Rectal smooth muscle tissue (tissue), 1 donor: ENCODE measurements around the gene DSCAM.

Source experiments
- H3K27ac ChIP-seq: one replicate; pipeline ENCODE4 v1.7.0; 2013; ENCODE audit warnings: low read depth, low read length, inconsistent platforms
- H3K27me3 ChIP-seq: one replicate; pipeline ENCODE4 v1.7.0; 2013; ENCODE audit warnings: low read length; ENCODE audit not compliant: control insufficient read depth, insufficient read depth
- H3K36me3 ChIP-seq: one replicate; pipeline ENCODE4 v1.7.0; 2013; ENCODE audit warnings: low read length; ENCODE audit not compliant: control insufficient read depth, insufficient read depth
- H3K4me1 ChIP-seq: one replicate; pipeline ENCODE4 v1.7.0; 2013; ENCODE audit warnings: low read length; ENCODE audit not compliant: control insufficient read depth, insufficient read depth
- H3K4me3 ChIP-seq: one replicate; pipeline ENCODE4 v1.7.0; 2013; ENCODE audit warnings: low read length
- H3K9ac ChIP-seq: one replicate; pipeline ENCODE4 v1.7.0; 2013; ENCODE audit warnings: low read length

The DSCAM gene

GRCh38 chr21:40830836-40831235 lies 16.1 kb downstream of the DSCAM start:
- no peaks in the 10 kb centered on the region for H3K36me3 ChIP-seq
- H3K27ac ChIP-seq, result no peak overlapping the region
- no peaks in the 10 kb centered on the region for H3K27me3 ChIP-seq
- H3K9ac ChIP-seq, result no peak overlapping the region
- H3K4me3 ChIP-seq, result no peak overlapping the region
- H3K4me1 ChIP-seq, result no peaks in the 10 kb centered on the region

DNA sequence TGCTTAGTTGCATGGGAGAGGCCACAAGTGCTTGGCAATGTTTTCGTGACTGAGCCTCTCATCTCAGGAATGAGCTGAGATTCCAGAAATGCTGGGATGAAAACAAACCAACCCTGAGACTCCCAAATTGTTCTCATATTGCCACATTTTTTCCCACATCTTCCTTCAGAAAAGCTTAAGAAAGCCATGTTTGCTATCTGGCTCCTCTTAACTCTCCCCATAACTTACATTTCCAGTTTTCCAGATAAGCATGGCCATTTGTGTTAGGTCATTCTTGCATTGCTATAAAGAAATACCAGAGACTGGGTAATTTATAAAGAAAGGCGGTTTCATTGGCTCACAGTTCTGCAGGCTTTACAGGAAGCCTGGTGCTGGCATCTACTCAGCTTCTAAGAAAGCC lies 17.2 kb downstream of the DSCAM start:
- Histone ChIP-seq H3K4me3 (no peak overlapping the region), H3K9ac (no peak overlapping the region), H3K36me3 (no peaks in the 10 kb centered on the region), H3K27me3 (no peaks in the 10 kb centered on the region), H3K27ac (no peak overlapping the region), H3K4me1 (no peaks in the 10 kb centered on the region)

- no peaks in the 10 kb centered on the region for H3K4me1 ChIP-seq
- no peaks in the 10 kb centered on the region for H3K27me3 ChIP-seq
- H3K36me3 ChIP-seq, result no peaks in the 10 kb centered on the region
- no peak overlapping the region for H3K9ac ChIP-seq
- H3K27ac ChIP-seq, result no peak overlapping the region
- H3K4me3 ChIP-seq, result no peak overlapping the region
Measured at GRCh38 chr21:40829308-40829707, 17.6 kb downstream of the DSCAM start.

GRCh38 chr21:40827509-40827908 lies 19.4 kb downstream of the DSCAM start:
- no peaks in the 10 kb centered on the region for H3K27me3 ChIP-seq
- no peak overlapping the region for H3K27ac ChIP-seq
- no peak overlapping the region for H3K9ac ChIP-seq
- H3K4me3 ChIP-seq, result no peak overlapping the region
- H3K36me3 ChIP-seq, result no peaks in the 10 kb centered on the region
- H3K4me1 ChIP-seq, result no peaks in the 10 kb centered on the region

GRCh38 chr21:40819071-40819900 lies 27.7 kb downstream of the DSCAM start:
- Histone ChIP-seq H3K27me3 (no peaks in the 10 kb centered on the region), H3K4me1 (no peaks in the 10 kb centered on the region), H3K27ac (no peak overlapping the region)

GRCh38 chr21:40813918-40814317 lies 33.0 kb downstream of the DSCAM start:
- Histone ChIP-seq H3K4me1 (no peaks in the 10 kb centered on the region), H3K9ac (no peak overlapping the region), H3K27ac (no peak overlapping the region), H3K4me3 (no peak overlapping the region), H3K27me3 (no peaks in the 10 kb centered on the region), H3K36me3 (no peaks in the 10 kb centered on the region)

More at GRCh38 chr21:40819071-40819900, 27.7 kb downstream of the DSCAM start:
- no peaks in the 10 kb centered on the region for H3K36me3 ChIP-seq
- H3K4me3 ChIP-seq, result no peak overlapping the region
- no peak overlapping the region for H3K9ac ChIP-seq

DNA sequence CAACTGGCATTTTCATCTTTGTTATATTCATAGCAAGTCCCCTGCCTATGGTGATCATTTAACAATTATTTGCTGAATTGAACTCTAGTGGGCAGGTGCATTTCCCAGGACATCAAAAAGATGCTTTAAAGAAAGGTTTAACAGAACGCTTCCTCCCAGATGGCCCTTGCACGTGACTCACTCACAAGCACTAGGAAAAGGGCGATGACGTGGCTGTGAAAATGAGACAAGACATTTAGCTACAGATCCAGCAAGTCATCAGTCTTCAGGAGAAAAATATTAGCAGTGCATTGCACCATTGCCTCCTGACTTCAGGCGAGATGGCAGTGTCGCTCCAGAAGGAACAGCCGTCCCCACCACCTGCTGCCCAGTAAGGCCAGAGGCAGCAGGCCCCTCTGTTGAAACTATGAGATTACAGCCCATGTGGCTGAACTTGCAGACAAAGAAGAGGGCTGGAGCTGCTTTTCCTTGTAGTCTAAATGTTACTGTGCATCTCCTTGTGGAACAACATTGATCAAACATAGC lies 37.2 kb downstream of the DSCAM start:
- H3K4me3 ChIP-seq, result no peak overlapping the region
- no peak overlapping the region for H3K27ac ChIP-seq
- no peaks in the 10 kb centered on the region for H3K4me1 ChIP-seq
- H3K9ac ChIP-seq, result no peak overlapping the region
- H3K36me3 ChIP-seq, result no peaks in the 10 kb centered on the region
- H3K27me3 ChIP-seq, result no peaks in the 10 kb centered on the region

DNA sequence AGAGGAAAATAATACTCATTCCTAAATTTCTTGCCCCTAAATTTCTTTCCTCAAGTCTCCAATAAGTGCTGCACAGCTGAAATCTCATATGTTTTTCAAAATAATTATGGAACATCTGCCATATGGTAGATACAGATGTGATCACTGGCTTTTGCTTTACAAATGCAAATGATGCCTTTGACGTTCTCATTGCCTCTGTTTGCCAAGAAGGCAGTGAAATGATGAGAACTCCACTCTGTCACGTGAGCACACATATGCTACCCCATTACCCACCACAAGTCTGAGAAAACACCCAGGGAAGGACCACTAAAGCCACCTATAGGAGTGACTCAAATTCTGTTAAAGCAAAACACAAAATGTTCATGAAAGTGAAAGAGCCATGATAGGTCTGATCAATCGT lies 43.9 kb downstream of the DSCAM start:
- Histone ChIP-seq H3K4me1 (no peaks in the 10 kb centered on the region), H3K27ac (no peak overlapping the region), H3K9ac (no peak overlapping the region), H3K36me3 (no peaks in the 10 kb centered on the region), H3K27me3 (no peaks in the 10 kb centered on the region), H3K4me3 (no peak overlapping the region)

DNA sequence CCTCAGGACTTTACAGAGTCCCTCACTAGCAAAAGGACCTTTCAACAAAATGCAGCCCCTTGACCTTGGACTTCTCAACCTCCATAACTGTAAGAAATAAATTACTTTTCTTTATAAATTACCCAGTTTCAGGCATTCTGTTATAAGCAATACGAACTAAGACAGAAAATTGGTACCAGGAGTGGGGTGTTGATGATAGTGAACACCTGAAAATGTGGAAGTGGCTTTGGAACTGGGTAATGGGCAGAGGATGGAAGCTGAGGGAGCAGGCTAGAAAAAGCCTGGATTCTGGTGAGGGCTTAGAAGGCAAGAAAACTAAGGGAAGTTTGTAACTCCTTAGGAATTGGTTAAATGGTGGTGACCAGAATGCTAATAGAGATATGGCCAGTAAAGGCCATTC lies 46.8 kb downstream of the DSCAM start:
- Histone ChIP-seq H3K4me3 (no peak overlapping the region), H3K4me1 (no peaks in the 10 kb centered on the region), H3K36me3 (no peaks in the 10 kb centered on the region), H3K9ac (no peak overlapping the region), H3K27me3 (no peaks in the 10 kb centered on the region), H3K27ac (no peak overlapping the region)

- H3K27me3 ChIP-seq, result no peaks in the 10 kb centered on the region
- no peaks in the 10 kb centered on the region for H3K36me3 ChIP-seq
- no peak overlapping the region for H3K9ac ChIP-seq
- H3K27ac ChIP-seq, result no peak overlapping the region
- H3K4me3 ChIP-seq, result no peak overlapping the region
- H3K4me1 ChIP-seq, result no peaks in the 10 kb centered on the region
Measured at GRCh38 chr21:40797891-40798290, 49.1 kb downstream of the DSCAM start.

DNA sequence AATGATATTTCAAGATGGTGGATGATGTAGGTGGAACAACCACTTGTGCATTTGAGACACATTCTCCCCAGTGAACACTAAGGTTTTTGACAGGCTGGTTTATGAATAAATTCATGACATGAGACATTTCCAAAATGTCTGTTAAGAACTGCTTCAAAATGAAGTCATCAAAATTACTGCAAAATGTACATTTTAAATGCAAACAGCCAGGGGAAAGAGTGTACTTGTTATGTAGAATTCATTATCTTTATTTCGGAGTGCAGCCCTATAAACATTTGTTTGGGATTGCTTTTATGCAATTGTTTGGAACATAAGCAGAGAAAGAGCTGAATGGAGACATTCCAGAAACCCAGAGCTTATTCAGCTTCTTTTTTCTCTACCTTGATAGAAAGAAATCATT lies 49.5 kb downstream of the DSCAM start:
- H3K9ac ChIP-seq, result no peak overlapping the region
- H3K4me3 ChIP-seq, result no peak overlapping the region
- no peaks in the 10 kb centered on the region for H3K27me3 ChIP-seq
- H3K36me3 ChIP-seq, result no peaks in the 10 kb centered on the region
- H3K27ac ChIP-seq, result no peak overlapping the region
- H3K4me1 ChIP-seq, result no peaks in the 10 kb centered on the region

GRCh38 chr21:40796464-40796863 lies 50.5 kb downstream of the DSCAM start:
- Histone ChIP-seq H3K4me3 (no peak overlapping the region), H3K27ac (no peak overlapping the region), H3K36me3 (no peaks in the 10 kb centered on the region), H3K27me3 (no peaks in the 10 kb centered on the region), H3K9ac (no peak overlapping the region), H3K4me1 (no peaks in the 10 kb centered on the region)

DNA sequence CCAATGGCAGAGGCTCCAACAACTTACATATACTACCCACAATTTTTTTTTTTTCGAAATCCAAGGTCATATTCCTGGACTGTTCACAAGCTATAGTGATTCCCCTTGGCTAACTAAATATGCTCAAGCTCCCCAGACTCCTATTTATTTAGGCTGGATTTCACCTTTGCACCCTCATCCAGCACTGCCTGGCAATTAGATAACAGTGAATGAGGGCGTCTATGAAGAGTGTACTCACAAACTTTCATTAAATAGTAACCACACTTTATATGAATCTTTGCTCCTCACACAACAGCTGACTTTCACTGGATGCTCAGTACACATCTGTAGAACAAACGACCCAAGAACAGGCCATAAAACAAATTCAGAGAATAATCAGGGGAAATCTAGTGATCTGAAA lies 51.6 kb downstream of the DSCAM start:
- Histone ChIP-seq H3K27ac (no peak overlapping the region), H3K4me3 (no peak overlapping the region), H3K27me3 (no peaks in the 10 kb centered on the region), H3K4me1 (no peaks in the 10 kb centered on the region), H3K36me3 (no peaks in the 10 kb centered on the region), H3K9ac (no peak overlapping the region)
